T-helper 2 cell treated with Interferon-gamma antibody and Interleukin-4, amounts not matched to agents 5 μg/mL and 100 μg/mL, for 36 hours (primary cell): ENCODE data around the gene FERD3L.
"Not testable (repeated sequence)": the region's sequence is repeated elsewhere in the genome, so short reads cannot be mapped to it uniquely, and the experiment has no call there.

Experiments
- DNase-seq: peaks from one replicate; pipeline ENCODE4 v3.0.0; 2021; ENCODE audit warnings: low spot score
- H3K27ac Mint-ChIP-seq: one replicate; pipeline ENCODE4 v1.8.0; 2021; ENCODE audit warnings: mild to moderate bottlenecking, mixed read lengths
- H3K27me3 Mint-ChIP-seq: one replicate; pipeline ENCODE4 v1.8.0; 2021; ENCODE audit warnings: low read depth, mixed read lengths
- H3K36me3 Mint-ChIP-seq: one replicate; pipeline ENCODE4 v1.8.0; 2021; ENCODE audit warnings: low read depth, mixed read lengths
- H3K4me1 Mint-ChIP-seq: one replicate; pipeline ENCODE4 v1.8.0; 2021; ENCODE audit warnings: low read depth, mixed read lengths
- H3K4me3 Mint-ChIP-seq: one replicate; pipeline ENCODE4 v1.8.0; 2022; ENCODE audit warnings: mild to moderate bottlenecking, moderate library complexity, mixed read lengths
- H3K9me3 Mint-ChIP-seq: one replicate; pipeline ENCODE4 v1.8.0; 2021; ENCODE audit warnings: mixed read lengths

The FERD3L gene, protein sequence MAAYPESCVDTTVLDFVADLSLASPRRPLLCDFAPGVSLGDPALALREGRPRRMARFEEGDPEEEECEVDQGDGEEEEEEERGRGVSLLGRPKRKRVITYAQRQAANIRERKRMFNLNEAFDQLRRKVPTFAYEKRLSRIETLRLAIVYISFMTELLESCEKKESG

DNA sequence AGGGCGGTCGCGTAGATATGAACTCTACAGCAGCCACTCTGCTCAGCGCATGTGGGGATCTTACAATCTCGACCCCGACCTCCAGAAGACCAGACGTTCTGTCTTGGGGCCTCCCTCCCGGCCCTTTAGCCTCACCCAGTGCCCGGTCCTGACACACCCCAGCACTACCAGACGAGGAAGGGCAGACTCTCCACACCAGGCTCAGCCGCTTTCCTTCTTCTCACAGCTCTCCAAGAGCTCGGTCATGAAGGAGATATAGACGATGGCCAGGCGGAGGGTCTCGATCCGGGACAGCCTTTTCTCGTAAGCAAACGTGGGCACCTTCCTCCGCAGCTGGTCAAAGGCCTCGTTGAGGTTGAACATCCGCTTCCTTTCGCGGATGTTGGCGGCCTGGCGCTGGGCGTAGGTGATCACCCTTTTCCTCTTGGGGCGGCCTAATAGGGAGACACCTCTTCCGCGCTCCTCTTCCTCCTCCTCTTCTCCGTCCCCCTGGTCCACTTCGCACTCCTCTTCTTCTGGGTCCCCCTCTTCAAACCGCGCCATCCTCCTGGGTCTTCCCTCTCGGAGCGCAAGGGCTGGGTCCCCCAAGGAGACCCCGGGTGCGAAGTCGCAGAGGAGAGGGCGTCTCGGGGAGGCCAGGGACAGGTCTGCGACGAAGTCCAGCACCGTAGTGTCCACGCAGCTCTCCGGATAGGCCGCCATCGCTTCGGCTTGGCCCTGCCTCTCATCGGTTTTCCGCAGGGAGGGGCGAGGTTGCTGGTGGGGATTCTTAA lies at the start of gene FERD3L:
TSS of gene FERD3L (minus strand) at position 761 of the 773 bp plus-strand sequence. CDS start at position 702, 59 bp downstream.
- Mint-ChIP-seq H3K4me1 (no peaks in the 10 kb centered on the region), H3K9me3 (no peaks in the 10 kb centered on the region), H3K4me3 (no peak within 1 kb of the TSS), H3K36me3 (no peaks in the 10 kb centered on the region), H3K27me3 (peaks cover 46% of the 10 kb centered on the region), H3K27ac (no peak within 1 kb of the TSS)
- no peak for DNase-seq

DNA sequence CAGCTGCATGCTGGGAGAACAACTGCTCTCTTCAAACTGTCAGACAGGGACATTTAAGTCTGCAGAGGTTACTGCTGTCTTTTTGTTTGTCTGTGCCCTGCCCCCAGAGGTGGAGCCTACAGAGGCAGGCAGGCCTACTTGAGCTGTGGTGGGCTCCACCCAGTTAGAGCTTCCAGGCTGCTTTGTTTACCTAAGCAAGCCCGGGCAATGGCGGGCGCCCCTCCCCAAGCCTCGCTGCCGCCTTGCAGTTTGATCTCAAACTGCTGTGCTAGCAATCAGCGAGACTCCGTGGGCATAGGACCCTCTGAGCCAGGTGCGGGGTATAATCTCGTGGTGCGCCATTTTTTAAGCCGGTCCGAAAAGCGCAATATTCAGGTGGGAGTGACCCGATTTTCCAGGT lies 49.2 kb upstream of the FERD3L start:
- not testable (repeated sequence) for H3K27ac Mint-ChIP-seq, DNase-seq, H3K4me3 Mint-ChIP-seq, H3K36me3 Mint-ChIP-seq, H3K4me1 Mint-ChIP-seq, H3K27me3 Mint-ChIP-seq
- peaks cover 14% of the 10 kb centered on the region for H3K9me3 Mint-ChIP-seq

DNA sequence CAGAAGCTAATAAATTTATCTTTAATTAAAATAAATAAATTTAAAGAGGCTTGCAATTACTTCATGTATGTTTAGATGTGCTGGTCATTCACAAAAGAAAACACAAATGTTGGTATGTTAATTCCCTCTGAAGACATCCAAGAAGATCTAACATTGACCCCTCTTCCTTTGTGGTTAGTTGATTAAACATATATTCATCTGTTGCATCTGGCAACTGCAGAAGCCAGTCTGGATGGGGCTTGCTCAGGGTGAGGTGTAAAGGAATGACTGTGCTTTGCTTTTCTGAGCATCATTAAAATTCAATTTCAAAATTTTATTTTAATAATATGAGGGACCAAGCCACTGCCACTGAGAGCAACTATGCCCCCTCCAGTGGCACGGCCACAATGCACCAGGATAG lies 36.4 kb upstream of the FERD3L start:
- Mint-ChIP-seq H3K36me3 (no peaks in the 10 kb centered on the region), H3K9me3 (peaks cover 27% of the 10 kb centered on the region), H3K27ac (no peak overlapping the region), H3K4me3 (no peak overlapping the region), H3K4me1 (no peaks in the 10 kb centered on the region), H3K27me3 (no peaks in the 10 kb centered on the region)
- no peak for DNase-seq

DNA sequence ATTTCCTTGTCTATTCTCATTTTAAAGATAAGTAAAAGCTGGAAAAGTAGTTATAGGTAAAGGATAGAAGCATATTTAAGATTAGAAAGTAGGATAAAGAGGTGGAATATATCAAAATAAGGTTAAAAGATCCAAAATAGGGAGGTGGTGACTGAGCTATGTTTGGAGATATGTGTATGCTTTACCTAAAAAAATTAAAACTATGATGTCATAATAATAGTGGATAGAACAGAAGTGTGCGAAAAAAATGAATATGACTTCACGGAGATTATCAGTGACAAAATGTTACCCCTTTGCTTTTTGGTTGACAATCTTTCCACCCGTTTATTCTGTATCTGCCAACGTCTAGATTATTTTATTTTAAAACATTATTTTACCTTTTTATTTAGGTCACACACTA lies 33.4 kb upstream of the FERD3L start:
- no peak for DNase-seq
- Mint-ChIP-seq H3K9me3 (peaks cover 11% of the 10 kb centered on the region), H3K4me3 (no peak overlapping the region), H3K4me1 (no peaks in the 10 kb centered on the region), H3K27me3 (no peaks in the 10 kb centered on the region), H3K36me3 (no peaks in the 10 kb centered on the region), H3K27ac (no peak overlapping the region)

DNA sequence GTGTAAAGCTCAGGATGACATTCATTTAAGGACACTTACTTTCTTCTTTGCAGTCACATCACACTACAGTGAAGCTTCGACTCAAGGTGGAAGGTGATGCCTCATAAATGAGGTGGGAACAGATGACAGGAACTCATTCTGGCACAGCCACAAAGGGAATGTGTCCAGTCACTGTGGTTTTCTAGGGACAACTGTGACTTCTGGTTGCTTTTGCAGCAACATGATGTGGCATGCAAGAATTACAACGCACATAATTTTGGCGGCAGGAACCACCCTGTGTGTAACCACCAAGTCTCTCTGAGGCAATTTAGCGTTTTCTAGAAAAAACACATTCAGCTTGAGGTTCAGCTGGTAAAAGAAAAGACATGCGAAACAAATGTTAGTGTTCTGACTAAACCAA lies 32.0 kb upstream of the FERD3L start:
- no peak for DNase-seq
- Mint-ChIP-seq H3K36me3 (no peaks in the 10 kb centered on the region), H3K4me3 (no peak overlapping the region), H3K9me3 (peaks cover 2% of the 10 kb centered on the region), H3K27me3 (no peaks in the 10 kb centered on the region), H3K4me1 (no peaks in the 10 kb centered on the region), H3K27ac (no peak overlapping the region)

DNA sequence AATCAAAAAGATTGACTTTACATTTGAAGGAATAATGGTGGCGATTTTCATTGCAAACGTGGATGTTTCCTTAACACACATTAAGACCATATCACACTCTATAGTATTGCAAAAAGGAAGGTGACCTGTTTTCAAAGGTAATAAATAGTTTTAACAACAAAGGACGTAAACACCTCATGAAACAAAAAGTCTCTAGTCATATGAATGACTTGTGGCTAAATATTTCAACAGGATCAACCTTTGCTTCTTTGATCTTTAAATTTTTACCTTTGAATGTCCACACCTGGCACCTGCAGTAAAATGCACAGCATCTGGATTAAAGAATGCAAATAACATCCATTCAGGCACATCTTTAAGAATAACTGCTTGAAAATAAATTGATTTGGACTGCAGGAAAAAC lies 30.0 kb upstream of the FERD3L start:
- H3K36me3 Mint-ChIP-seq: no peaks in the 10 kb centered on the region
- no peak overlapping the region for H3K27ac Mint-ChIP-seq
- H3K4me1 Mint-ChIP-seq: no peaks in the 10 kb centered on the region
- H3K9me3 Mint-ChIP-seq: no peaks in the 10 kb centered on the region
- H3K27me3 Mint-ChIP-seq: no peaks in the 10 kb centered on the region
- DNase-seq: no peak
- H3K4me3 Mint-ChIP-seq: no peak overlapping the region

DNA sequence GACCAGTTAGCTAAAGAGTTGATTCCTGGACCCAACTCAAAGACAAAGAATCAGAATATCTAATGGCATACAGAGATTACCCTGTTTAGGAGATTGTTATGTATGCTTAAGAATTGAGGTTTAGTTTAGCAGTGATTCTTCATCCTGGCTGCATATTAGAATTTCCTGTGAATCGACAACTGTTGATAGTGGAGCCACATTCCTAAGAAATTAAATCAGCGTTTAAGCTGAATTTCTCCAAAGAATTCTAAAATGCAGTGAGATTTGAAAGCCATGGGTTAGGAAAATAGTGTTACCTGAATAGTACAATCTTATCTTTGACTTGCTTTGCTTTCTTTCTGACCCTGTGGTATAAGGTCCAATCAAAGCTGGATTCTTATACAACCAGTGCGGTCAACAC lies 16.4 kb upstream of the FERD3L start:
- Mint-ChIP-seq H3K27ac (no peak overlapping the region), H3K4me3 (no peak overlapping the region), H3K36me3 (no peaks in the 10 kb centered on the region), H3K27me3 (no peaks in the 10 kb centered on the region), H3K9me3 (no peaks in the 10 kb centered on the region), H3K4me1 (no peaks in the 10 kb centered on the region)
- no peak for DNase-seq

DNA sequence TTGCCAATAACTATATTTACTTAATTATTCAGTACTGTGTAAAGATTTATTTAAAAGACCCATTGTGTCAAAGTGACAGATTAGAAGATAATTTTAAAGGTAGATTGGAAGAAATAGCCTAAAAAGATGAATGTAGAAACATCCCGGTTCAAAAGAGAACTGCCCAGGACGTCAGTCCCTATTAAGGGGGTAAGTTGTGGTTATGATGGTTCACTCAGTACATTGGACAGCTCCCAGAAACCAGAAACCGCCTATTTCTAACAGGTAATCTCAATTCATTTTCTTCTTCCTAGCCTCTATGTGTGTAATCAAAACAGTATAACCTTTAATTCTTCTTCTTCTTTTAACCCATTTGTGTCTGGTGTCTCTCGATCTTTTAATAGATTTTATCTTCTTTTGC lies 1.5 kb upstream of the FERD3L start:
- H3K9me3 Mint-ChIP-seq: no peaks in the 10 kb centered on the region
- no peak for DNase-seq
- no peak overlapping the region for H3K27ac Mint-ChIP-seq
- H3K4me3 Mint-ChIP-seq: no peak overlapping the region
- peaks cover 46% of the 10 kb centered on the region for H3K27me3 Mint-ChIP-seq
- no peaks in the 10 kb centered on the region for H3K4me1 Mint-ChIP-seq
- H3K36me3 Mint-ChIP-seq: no peaks in the 10 kb centered on the region

DNA sequence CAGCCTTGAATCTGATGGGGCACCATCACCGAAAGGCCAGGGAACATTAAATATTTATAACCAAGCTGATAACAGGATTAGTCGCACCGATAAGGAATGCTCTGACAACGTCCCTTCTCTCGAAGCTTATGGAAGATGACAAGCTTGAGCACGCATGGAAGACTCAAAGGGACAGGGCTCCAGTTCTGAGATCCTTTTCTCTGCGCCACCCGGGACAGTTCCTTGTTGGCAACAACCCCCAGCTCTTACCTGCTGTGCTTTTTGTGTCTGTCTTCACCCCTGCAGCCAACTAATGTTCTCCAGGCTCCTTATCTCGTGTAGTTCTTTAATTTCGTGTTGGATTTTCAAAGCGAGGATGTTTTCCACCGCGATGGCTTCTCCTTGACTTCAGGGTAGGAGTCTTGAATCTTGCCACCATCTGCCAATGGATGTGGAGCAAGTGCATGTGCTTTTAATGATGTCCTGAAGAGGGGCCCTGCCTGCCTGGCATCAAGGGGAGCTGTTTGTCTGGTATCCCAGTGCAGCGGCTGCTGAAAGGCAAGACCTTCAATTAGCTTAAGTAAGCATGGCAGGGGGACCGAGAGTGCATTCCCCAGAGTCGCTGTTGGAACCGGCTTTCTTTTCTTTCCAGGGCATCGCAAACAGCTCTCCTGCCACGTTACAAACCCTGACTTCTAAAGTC lies 354 bp upstream of the FERD3L start:
- Mint-ChIP-seq H3K27ac (no peak overlapping the region), H3K4me3 (no peak overlapping the region), H3K9me3 (no peaks in the 10 kb centered on the region), H3K4me1 (no peaks in the 10 kb centered on the region), H3K36me3 (no peaks in the 10 kb centered on the region), H3K27me3 (peaks cover 46% of the 10 kb centered on the region)
- no peak for DNase-seq

DNA sequence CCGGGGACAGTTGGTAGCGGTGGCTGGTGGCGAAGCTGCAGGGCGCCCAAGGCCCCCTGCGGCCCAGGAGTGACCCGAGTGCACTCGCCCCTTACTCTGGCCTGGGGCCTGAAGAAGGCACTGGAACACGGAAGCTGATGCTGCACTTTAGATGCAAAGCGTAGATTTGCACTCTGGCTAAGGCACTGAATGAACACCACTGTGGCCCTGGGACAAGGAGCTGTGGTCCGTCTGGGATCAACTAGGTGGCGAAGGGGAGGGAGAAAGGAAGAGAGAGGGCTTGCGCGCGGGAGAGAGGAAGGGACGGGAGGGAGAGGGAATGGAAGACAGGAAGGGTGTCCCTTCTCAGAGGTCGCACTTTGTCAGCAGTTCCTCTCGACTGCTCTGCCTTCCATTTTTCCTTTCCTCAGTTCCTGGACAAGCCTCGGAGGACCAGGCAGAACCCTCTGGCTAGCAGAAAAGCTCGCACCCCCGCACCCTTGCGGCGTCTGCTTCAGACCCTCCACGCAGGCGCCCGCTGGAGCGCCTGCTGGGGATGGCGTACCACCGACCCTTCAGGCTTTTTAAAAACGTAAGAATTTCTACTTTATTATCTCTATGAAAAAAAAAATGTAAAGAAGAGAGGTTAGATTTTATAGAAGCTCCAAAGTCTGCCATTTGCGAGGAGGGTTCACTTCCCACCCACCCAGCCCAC lies 1.2 kb downstream of the FERD3L start:
- DNase-seq: no peak
- no peaks in the 10 kb centered on the region for H3K4me1 Mint-ChIP-seq
- H3K4me3 Mint-ChIP-seq: no peak overlapping the region
- H3K36me3 Mint-ChIP-seq: no peaks in the 10 kb centered on the region
- H3K9me3 Mint-ChIP-seq: no peaks in the 10 kb centered on the region
- peak overlapping the region; percentile 55 for H3K27ac Mint-ChIP-seq
- H3K27me3 Mint-ChIP-seq: peaks cover 46% of the 10 kb centered on the region

DNA sequence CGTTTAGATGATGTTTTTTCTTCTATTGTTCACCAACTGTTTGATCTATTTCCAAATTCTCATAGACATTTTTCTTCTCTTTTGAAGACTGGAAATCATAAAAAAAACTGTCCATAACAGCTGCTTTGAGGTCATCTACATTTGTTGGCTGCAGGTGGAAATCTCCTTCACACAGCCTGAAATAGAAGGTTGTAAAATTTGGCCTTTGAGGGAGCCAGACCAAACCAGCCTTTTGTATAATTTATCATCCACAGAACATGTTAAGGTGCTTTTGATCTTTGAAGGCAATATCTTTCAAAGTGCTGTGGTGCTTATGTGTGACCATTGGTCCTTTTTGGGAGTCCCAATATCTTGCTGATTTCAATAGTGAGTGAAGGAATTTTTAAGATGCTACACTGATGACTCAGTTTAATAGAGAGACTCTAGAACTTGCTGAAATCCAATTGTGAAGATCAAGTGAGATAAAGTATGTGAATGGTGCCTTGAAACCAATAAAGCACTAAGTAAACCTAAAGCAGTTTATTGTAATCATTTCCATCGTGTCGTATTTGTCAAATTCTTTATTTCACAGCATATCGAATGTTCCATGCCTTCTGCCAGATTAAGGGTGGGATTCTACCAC lies 5.4 kb downstream of the FERD3L start:
- no peak overlapping the region for H3K4me3 Mint-ChIP-seq
- no peaks in the 10 kb centered on the region for H3K4me1 Mint-ChIP-seq
- H3K27me3 Mint-ChIP-seq: peaks cover 22% of the 10 kb centered on the region
- no peak for DNase-seq
- no peaks in the 10 kb centered on the region for H3K9me3 Mint-ChIP-seq
- H3K27ac Mint-ChIP-seq: no peak overlapping the region
- H3K36me3 Mint-ChIP-seq: no peaks in the 10 kb centered on the region

DNA sequence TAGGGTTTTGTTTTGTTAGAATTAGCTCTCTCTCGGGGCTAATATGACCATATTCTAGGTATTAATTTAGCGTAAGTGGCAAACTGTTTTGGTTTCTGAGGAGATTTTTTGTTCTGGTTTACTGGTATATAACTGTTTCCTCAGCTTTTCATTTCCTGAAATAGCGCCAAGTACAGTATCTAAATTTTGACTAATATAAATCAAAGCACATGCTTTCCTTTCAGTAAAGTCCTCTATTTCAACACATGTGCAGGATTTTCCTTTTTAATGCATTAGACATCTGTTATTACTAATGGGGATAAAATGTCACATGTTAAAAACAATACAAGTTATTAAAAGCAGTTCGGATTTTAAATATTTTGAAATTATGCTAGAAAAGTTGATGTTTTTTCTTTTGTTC lies 11.3 kb downstream of the FERD3L start:
- H3K4me3 Mint-ChIP-seq: no peak overlapping the region
- H3K27ac Mint-ChIP-seq: no peak overlapping the region
- H3K36me3 Mint-ChIP-seq: no peaks in the 10 kb centered on the region
- H3K4me1 Mint-ChIP-seq: no peaks in the 10 kb centered on the region
- H3K9me3 Mint-ChIP-seq: no peaks in the 10 kb centered on the region
- no peaks in the 10 kb centered on the region for H3K27me3 Mint-ChIP-seq
- no peak for DNase-seq

DNA sequence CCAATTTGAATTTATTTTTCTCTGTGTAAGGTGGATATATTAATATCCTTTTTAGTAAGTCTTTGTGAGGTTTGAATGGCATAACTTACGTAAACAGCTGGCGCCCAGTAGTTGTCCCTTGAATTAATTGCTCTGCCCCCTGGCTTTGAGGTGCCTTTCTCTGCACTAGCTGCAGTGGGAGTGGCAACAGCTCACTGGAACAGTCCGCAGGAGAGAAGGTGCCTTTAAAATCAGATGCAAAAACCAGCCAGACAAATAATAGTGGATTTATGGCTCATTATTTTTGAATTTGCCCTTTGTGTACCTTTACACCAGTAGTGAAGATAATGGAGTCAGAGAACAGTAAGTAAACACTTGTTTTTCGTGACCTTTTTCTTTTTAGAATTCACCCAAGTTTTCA lies 11.8 kb downstream of the FERD3L start:
- no peak overlapping the region for H3K4me3 Mint-ChIP-seq
- DNase-seq: no peak
- H3K27me3 Mint-ChIP-seq: no peaks in the 10 kb centered on the region
- H3K27ac Mint-ChIP-seq: no peak overlapping the region
- no peaks in the 10 kb centered on the region for H3K36me3 Mint-ChIP-seq
- H3K4me1 Mint-ChIP-seq: no peaks in the 10 kb centered on the region
- H3K9me3 Mint-ChIP-seq: no peaks in the 10 kb centered on the region

DNA sequence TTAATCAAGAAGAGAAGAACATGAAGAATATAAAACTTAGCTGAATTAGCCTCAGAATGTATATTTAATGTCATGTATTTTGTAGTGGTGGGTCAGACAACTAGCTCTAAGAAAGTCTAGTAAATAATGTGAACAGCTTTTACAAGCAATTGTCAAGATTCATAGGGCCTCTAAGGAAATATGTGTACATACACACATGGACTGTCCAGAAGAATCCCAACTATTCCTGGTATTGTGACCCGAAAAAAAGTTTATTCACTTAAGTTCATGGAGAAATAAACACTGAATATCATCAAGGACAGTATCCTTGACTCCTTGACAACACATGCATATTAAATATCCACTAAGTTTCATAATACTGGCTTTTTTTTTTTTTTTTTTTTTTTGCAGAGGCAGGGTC lies 16.4 kb downstream of the FERD3L start:
- Mint-ChIP-seq H3K27ac (no peak overlapping the region), H3K9me3 (no peaks in the 10 kb centered on the region), H3K27me3 (peaks cover 3% of the 10 kb centered on the region), H3K36me3 (no peaks in the 10 kb centered on the region), H3K4me3 (no peak overlapping the region), H3K4me1 (no peaks in the 10 kb centered on the region)
- no peak for DNase-seq
